Type B pancreatic cell (in vitro differentiated cells): Measurements from ENCODE around the gene PRRT2. TPM values are rescaled to one million over a fixed set of nuclear protein-coding genes. Genes with fewer than 3 reads are reported as not detected.

ENCODE experiments used
- DNase-seq: peaks from one replicate; pipeline ENCODE4 v3.0.0; 2021; ENCODE audit warnings: mixed read lengths; ENCODE audit not compliant: unreplicated experiment; ENCODE audit errors: extremely low spot score
- H3K27ac Mint-ChIP-seq: 2 replicates; pipeline ENCODE4 v1.8.0; 2021; ENCODE audit warnings: mild to moderate bottlenecking, mixed read lengths
- H3K27me3 Mint-ChIP-seq: 2 replicates; pipeline ENCODE4 v1.8.0; 2021; ENCODE audit warnings: mixed read lengths
- H3K36me3 Mint-ChIP-seq: 2 replicates; pipeline ENCODE4 v1.8.0; 2021; ENCODE audit warnings: mixed read lengths
- H3K4me1 Mint-ChIP-seq: one replicate; pipeline ENCODE4 v1.8.0; 2021; ENCODE audit warnings: mixed read lengths; ENCODE audit not compliant: unreplicated experiment
- H3K4me3 Mint-ChIP-seq: 2 replicates; pipeline ENCODE4 v1.8.0; 2021; ENCODE audit warnings: mild to moderate bottlenecking, mixed read lengths
- H3K9me3 Mint-ChIP-seq: 2 replicates; pipeline ENCODE4 v1.8.0; 2021; ENCODE audit warnings: mixed read lengths
- total RNA-seq: library from RNA; stranded (reverse); gene quantifications from 2 replicates; pipeline ENCODE4 v1.2.1, GENCODE V29; 2021; ENCODE audit warnings: low replicate concordance
- TF ChIP-seq, protein P1 (sequence below): fragments of 200-600 bp; sonication (generic); conservative IDR thresholded peaks from 2 replicates; pipeline ENCODE4 v1.5.0; 2021; ENCODE audit warnings: antibody characterized with exemption, mild to moderate bottlenecking

PRRT2 gene
- total RNA-seq, 1 donor from 2014 or later = 15.1 TPM

- Mint-ChIP-seq H3K27me3 (no peaks in the 10 kb centered on the region), H3K9me3 (no peaks in the 10 kb centered on the region), H3K36me3 (peaks cover 28% of the 10 kb centered on the region), H3K4me3 (no peak overlapping the region), H3K4me1 (peaks cover 24% of the 10 kb centered on the region), H3K27ac (peak overlapping the region; percentile 9)
- DNase-seq = no peak
- TF ChIP-seq, protein P1, sequence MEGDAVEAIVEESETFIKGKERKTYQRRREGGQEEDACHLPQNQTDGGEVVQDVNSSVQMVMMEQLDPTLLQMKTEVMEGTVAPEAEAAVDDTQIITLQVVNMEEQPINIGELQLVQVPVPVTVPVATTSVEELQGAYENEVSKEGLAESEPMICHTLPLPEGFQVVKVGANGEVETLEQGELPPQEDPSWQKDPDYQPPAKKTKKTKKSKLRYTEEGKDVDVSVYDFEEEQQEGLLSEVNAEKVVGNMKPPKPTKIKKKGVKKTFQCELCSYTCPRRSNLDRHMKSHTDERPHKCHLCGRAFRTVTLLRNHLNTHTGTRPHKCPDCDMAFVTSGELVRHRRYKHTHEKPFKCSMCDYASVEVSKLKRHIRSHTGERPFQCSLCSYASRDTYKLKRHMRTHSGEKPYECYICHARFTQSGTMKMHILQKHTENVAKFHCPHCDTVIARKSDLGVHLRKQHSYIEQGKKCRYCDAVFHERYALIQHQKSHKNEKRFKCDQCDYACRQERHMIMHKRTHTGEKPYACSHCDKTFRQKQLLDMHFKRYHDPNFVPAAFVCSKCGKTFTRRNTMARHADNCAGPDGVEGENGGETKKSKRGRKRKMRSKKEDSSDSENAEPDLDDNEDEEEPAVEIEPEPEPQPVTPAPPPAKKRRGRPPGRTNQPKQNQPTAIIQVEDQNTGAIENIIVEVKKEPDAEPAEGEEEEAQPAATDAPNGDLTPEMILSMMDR = no peak
Measured at GRCh38 chr16:29794231-29794710, 17.7 kb upstream of the PRRT2 start.

DNA sequence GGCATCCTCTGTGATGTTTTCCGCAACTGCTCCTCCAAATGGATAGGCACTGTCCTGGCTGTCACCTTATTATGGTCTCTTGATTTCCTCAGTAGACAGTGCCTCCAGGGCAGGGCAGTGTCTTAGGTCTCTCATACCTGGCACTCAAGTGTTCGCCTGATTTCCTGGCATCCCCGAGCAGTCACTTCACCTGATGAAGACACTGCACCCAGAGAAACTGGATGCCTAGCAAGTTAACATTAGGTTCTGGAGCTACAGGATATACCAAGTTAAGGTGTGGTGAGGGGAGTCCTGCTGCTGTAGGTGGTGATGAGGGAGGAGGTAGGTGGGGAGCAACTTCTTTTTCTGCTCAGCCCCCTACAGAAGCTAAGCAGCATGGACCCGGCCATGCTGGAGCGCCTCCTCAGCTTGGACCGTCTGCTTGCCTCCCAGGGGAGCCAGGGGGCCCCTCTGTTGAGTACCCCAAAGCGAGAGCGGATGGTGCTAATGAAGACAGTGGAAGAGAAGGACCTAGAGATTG lies 9.5 kb upstream of the PRRT2 start:
- H3K36me3 Mint-ChIP-seq = peaks cover 18% of the 10 kb centered on the region
- no peaks in the 10 kb centered on the region for H3K27me3 Mint-ChIP-seq
- H3K9me3 Mint-ChIP-seq = no peaks in the 10 kb centered on the region
- H3K4me3 Mint-ChIP-seq = peak overlapping the region; percentile 73
- peak overlapping the region; percentile 98 for H3K27ac Mint-ChIP-seq
- TF ChIP-seq, protein P1 = no peak
- peaks cover 18% of the 10 kb centered on the region for H3K4me1 Mint-ChIP-seq
- no peak for DNase-seq

GRCh38 chr16:29804020-29804419 lies 8.0 kb upstream of the PRRT2 start:
- H3K36me3 Mint-ChIP-seq = peaks cover 9% of the 10 kb centered on the region
- peak overlapping the region; percentile 98 for H3K4me3 Mint-ChIP-seq
- H3K4me1 Mint-ChIP-seq = peaks cover 29% of the 10 kb centered on the region
- H3K27me3 Mint-ChIP-seq = no peaks in the 10 kb centered on the region
- TF ChIP-seq, protein P1 = no peak
- peak overlapping the region; percentile 98 for H3K27ac Mint-ChIP-seq
- no peaks in the 10 kb centered on the region for H3K9me3 Mint-ChIP-seq
- DNase-seq = no peak

DNA sequence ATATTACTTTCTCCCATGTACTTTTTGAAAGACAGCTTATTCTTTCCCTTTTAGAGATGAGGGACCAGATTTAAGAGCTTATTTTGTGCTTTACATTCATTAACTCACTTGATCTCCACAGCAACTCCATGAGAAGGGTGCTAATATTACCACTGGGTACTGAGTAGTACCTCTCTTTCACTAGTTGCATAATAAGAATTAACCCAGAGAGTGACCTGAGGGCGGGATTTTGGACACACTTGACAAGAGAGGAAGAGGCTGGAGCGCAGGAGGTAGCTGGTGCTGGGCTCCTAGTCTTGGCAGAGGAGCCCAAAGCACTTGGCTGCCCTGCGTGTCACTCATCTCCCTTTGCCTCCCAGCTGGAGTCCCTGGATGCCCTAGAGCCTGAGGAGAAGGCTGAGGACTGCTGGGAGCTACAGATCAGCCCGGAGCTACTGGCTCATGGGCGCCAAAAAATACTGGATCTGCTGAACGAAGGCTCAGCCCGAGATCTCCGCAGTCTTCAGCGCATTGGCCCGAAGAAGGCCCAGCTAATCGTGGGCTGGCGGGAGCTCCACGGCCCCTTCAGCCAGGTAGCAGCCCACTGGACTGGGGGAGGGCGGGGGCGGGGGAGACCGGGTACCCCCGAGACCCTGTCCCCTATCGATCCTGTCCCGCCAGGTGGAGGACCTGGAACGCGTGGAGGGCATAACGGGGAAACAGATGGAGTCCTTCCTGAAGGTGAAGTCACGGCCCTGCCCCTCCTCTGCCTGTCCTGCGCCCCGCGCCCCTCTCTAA lies 7.3 kb upstream of the PRRT2 start:
- Mint-ChIP-seq H3K27ac (peak overlapping the region; percentile 98), H3K4me3 (peak overlapping the region; percentile 98), H3K9me3 (no peaks in the 10 kb centered on the region), H3K27me3 (no peaks in the 10 kb centered on the region), H3K36me3 (peaks cover 9% of the 10 kb centered on the region), H3K4me1 (peaks cover 30% of the 10 kb centered on the region)
- TF ChIP-seq, protein P1 = no peak
- no peak for DNase-seq

DNA sequence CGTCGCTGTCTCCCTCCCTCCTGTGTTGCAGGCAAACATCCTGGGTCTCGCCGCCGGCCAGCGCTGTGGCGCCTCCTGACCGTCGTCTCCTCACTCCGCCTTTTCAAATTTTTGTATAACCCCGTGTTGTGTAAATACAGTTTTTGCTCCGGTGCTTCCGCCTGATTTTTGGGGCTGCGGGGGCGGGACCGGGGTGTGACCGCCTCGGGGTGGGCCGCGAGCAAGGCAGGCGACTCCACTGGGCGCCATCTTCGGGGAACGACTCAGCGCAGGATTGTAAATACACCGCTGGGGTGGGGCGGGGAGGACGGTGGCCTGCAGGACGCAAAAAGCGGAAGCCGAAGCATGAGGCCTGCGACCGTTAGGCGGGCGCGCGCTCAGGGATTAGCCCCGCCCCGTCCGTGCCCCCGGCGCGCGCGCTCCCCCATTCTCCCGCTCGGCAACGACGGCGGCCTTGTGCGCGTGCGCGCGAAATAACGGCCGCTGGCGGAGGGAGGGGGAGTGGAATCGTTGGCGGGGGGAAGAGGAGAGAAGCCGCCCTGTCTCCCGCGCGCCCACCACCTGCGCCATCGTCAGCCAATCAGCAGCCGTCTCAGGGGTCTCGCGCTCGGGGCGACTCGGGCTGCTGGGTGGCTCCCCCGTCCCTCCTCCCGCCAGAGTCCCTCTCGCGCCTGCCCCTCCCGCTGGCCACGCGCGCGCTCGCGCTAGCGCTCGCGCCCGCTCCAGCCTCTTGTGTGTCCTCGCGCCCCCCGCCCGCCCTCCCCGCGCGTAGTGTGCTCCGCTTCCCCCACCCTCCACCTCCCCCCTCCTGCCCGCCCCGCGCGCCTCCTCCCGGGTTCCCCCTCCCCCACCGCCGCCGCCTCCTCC lies 6.5 kb upstream of the PRRT2 start:
- Mint-ChIP-seq H3K27me3 (no peaks in the 10 kb centered on the region), H3K4me3 (peak overlapping the region; percentile 98), H3K36me3 (peaks cover 9% of the 10 kb centered on the region), H3K9me3 (no peaks in the 10 kb centered on the region), H3K27ac (peak overlapping the region; percentile 98), H3K4me1 (peaks cover 32% of the 10 kb centered on the region)
- TF ChIP-seq, protein P1 = peak; percentile 34
- peak; percentile 98 for DNase-seq
